ENCODE results near the gene STRA8. TPM values are rescaled to one million over a fixed set of nuclear protein-coding genes. Genes with fewer than 3 reads are reported as not detected.

Gene STRA8
- polyA plus RNA-seq, 1 donor from 2014 or later = not detected

DNA sequence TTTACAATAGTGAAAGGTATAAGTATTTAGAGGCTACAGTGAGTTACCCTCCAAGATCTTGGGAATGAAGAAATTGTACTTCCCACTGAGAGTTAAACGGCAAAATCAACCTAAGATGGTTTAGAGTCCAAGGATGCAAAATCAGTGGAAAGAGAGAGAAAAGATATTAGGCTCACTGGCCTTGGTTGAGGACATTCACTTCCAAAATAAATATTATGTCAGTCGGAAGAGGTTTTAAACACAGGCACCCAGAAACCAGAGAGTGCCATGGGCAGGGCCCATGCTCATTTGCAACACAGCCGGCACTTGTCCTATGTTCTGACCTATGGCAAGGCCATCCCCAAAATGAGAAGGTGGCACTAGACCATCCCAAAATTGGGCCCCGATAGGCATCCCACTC, 18.5 kb upstream of the STRA8 start:
- Histone ChIP-seq H3K27me3 (ENCODE audit: insufficient read depth, low read depth, low read length) (no peaks in the 10 kb centered on the region), H3F3A (ENCODE audit: insufficient read depth, low read length, poor library complexity, severe bottlenecking) (no peaks in the 10 kb centered on the region), H3K4me2 (ENCODE audit: low read length) (no peak overlapping the region), H3K79me2 (replicated peaks; ENCODE audit: insufficient read depth, low read length) (no peaks in the 10 kb centered on the region), H3K27ac (ENCODE audit: low read length) (no peak overlapping the region), H3K4me3 (ENCODE audit: low read length) (no peak overlapping the region), H3K9me3 (ENCODE audit: low read length) (no peaks in the 10 kb centered on the region), H3K36me3 (ENCODE audit: insufficient read depth, low read length) (no peaks in the 10 kb centered on the region), H4K20me1 (ENCODE audit: insufficient read depth) (no peaks in the 10 kb centered on the region), H2AFZ (ENCODE audit: low read depth, low read length) (no peak overlapping the region), H3K9me2 (ENCODE audit: insufficient read depth, low read length) (no peaks in the 10 kb centered on the region), H3K9ac (ENCODE audit: low read length) (no peak overlapping the region)
- TF ChIP-seq, protein P1, sequence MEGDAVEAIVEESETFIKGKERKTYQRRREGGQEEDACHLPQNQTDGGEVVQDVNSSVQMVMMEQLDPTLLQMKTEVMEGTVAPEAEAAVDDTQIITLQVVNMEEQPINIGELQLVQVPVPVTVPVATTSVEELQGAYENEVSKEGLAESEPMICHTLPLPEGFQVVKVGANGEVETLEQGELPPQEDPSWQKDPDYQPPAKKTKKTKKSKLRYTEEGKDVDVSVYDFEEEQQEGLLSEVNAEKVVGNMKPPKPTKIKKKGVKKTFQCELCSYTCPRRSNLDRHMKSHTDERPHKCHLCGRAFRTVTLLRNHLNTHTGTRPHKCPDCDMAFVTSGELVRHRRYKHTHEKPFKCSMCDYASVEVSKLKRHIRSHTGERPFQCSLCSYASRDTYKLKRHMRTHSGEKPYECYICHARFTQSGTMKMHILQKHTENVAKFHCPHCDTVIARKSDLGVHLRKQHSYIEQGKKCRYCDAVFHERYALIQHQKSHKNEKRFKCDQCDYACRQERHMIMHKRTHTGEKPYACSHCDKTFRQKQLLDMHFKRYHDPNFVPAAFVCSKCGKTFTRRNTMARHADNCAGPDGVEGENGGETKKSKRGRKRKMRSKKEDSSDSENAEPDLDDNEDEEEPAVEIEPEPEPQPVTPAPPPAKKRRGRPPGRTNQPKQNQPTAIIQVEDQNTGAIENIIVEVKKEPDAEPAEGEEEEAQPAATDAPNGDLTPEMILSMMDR (IDR thresholded peaks at IDR 0.05; ENCODE audit: poor library complexity, severe bottlenecking) = no peak
- TF ChIP-seq TAF1 (IDR thresholded peaks at IDR 0.05; ENCODE audit: low read depth) = no peak
- TF ChIP-seq MXI1 (conservative IDR thresholded peaks at IDR 0.05; ENCODE audit: poor library complexity, severe bottlenecking) = no peak
- no peak for TF ChIP-seq RAD21 (conservative IDR thresholded peaks at IDR 0.05)
- no peak for TF ChIP-seq POLR2AphosphoS5 (IDR thresholded peaks at IDR 0.05)
- no peak for TF ChIP-seq SMC3 (conservative IDR thresholded peaks at IDR 0.05; ENCODE audit: poor library complexity)
- no peak for TF ChIP-seq EP300 (conservative IDR thresholded peaks at IDR 0.05; ENCODE audit: poor library complexity, severe bottlenecking)
- no peak for TF ChIP-seq EZH2 (IDR thresholded peaks at IDR 0.05; ENCODE audit: borderline replicate concordance, insufficient read depth, low read length, poor library complexity, severe bottlenecking)
- TF ChIP-seq, protein P2, sequence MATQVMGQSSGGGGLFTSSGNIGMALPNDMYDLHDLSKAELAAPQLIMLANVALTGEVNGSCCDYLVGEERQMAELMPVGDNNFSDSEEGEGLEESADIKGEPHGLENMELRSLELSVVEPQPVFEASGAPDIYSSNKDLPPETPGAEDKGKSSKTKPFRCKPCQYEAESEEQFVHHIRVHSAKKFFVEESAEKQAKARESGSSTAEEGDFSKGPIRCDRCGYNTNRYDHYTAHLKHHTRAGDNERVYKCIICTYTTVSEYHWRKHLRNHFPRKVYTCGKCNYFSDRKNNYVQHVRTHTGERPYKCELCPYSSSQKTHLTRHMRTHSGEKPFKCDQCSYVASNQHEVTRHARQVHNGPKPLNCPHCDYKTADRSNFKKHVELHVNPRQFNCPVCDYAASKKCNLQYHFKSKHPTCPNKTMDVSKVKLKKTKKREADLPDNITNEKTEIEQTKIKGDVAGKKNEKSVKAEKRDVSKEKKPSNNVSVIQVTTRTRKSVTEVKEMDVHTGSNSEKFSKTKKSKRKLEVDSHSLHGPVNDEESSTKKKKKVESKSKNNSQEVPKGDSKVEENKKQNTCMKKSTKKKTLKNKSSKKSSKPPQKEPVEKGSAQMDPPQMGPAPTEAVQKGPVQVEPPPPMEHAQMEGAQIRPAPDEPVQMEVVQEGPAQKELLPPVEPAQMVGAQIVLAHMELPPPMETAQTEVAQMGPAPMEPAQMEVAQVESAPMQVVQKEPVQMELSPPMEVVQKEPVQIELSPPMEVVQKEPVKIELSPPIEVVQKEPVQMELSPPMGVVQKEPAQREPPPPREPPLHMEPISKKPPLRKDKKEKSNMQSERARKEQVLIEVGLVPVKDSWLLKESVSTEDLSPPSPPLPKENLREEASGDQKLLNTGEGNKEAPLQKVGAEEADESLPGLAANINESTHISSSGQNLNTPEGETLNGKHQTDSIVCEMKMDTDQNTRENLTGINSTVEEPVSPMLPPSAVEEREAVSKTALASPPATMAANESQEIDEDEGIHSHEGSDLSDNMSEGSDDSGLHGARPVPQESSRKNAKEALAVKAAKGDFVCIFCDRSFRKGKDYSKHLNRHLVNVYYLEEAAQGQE (IDR thresholded peaks at IDR 0.05; ENCODE audit: borderline replicate concordance) = no peak

DNA sequence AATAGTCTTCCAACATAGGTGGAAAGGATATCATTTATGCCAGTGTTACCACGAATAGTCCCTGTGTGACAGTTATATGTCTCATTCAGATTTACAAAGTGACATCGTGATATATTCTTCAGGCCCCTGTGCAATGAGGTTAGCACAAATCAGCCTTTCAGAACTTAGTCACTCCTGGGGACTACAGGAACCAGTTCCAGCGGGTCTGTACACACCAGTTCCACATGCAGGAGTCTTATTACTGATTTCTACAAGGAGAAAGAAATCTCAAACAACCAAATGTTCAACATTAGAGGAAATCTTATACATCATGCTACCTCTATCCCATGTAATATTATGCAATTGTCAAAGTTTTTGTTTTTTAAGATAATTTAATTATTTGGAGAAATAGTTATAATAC, 17.9 kb upstream of the STRA8 start:
- Histone ChIP-seq H3F3A (ENCODE audit: insufficient read depth, low read length, poor library complexity, severe bottlenecking) (no peaks in the 10 kb centered on the region), H3K79me2 (replicated peaks; ENCODE audit: insufficient read depth, low read length) (no peaks in the 10 kb centered on the region), H2AFZ (ENCODE audit: low read depth, low read length) (no peak overlapping the region), H4K20me1 (ENCODE audit: insufficient read depth) (no peaks in the 10 kb centered on the region), H3K9ac (ENCODE audit: low read length) (no peak overlapping the region), H3K36me3 (ENCODE audit: insufficient read depth, low read length) (no peaks in the 10 kb centered on the region), H3K27ac (ENCODE audit: low read length) (no peak overlapping the region), H3K4me2 (ENCODE audit: low read length) (no peak overlapping the region), H3K4me3 (ENCODE audit: low read length) (no peak overlapping the region), H3K27me3 (ENCODE audit: insufficient read depth, low read depth, low read length) (no peaks in the 10 kb centered on the region), H3K9me2 (ENCODE audit: insufficient read depth, low read length) (no peaks in the 10 kb centered on the region), H3K9me3 (ENCODE audit: low read length) (no peaks in the 10 kb centered on the region)
- no peak for TF ChIP-seq EP300 (conservative IDR thresholded peaks at IDR 0.05; ENCODE audit: poor library complexity, severe bottlenecking)

Data from neural cell (in vitro differentiated cells).